Small intestine (tissue), 7 donors: Measurements from ENCODE around the gene ASB1. TPM values are rescaled to one million over a fixed set of nuclear protein-coding genes. Genes with fewer than 3 reads are reported as not detected.
A peak's percentile ranks its signal among the peaks of the same experiment; 100 is the strongest.

Experiments
- DNase-seq, 2 donors: peaks; one replicate each; pipeline versions ENCODE4 v3.0.0 to v3.0.0-alpha.2; 2013
- FAIRE-seq: peaks from 2 replicates; lab custom pipeline; 2012; peaks lifted over from hg19 to GRCh38; lab: Jason Lieb, UNC
- H3K27ac ChIP-seq, 3 donors: one replicate each; pipeline ENCODE4 v1.5.1; 2013; ENCODE audit warnings: low read length in 2 of 3, mild to moderate bottlenecking in 2 of 3, control low read depth in 1 of 3, inconsistent platforms in 1 of 3, low read depth in 1 of 3, moderate library complexity in 1 of 3
- H3K27me3 ChIP-seq, 3 donors: one replicate each; pipeline ENCODE4 v1.6.1; 2013; ENCODE audit warnings: low read length in 3 of 3, inconsistent platforms in 1 of 3; ENCODE audit not compliant: control insufficient read depth in 3 of 3, insufficient read depth in 3 of 3
- H3K36me3 ChIP-seq, 3 donors: one replicate each; pipeline ENCODE4 v1.6.1; 2013; ENCODE audit warnings: low read length in 3 of 3, inconsistent platforms in 1 of 3, low read depth in 1 of 3, mild to moderate bottlenecking in 1 of 3, moderate library complexity in 1 of 3; ENCODE audit not compliant: control insufficient read depth in 3 of 3, insufficient read depth in 2 of 3
- H3K4me1 ChIP-seq, 3 donors: one replicate each; pipeline ENCODE4 v1.6.1; 2013; ENCODE audit warnings: low read length in 2 of 3, inconsistent platforms in 1 of 3, low read depth in 1 of 3, mild to moderate bottlenecking in 1 of 3, moderate library complexity in 1 of 3; ENCODE audit not compliant: control insufficient read depth in 3 of 3, insufficient read depth in 2 of 3
- H3K4me3 ChIP-seq, 3 donors: one replicate each; pipeline ENCODE4 v1.5.1; 2013; ENCODE audit warnings: low read length in 3 of 3, control low read depth in 1 of 3, inconsistent platforms in 1 of 3, low read depth in 1 of 3, mild to moderate bottlenecking in 1 of 3, moderate library complexity in 1 of 3
- H3K9me3 ChIP-seq, 2 donors: one replicate each; pipeline ENCODE4 v1.6.1; 2013; ENCODE audit warnings: low read depth in 1 of 2, low read length in 1 of 2; ENCODE audit not compliant: control insufficient read depth in 2 of 2, insufficient read depth in 1 of 2
- WGBS, 3 donors: extraction: QIAGEN DNeasy Blood & Tissue Kit; methylation state at CpG; one replicate each; pipeline ENCODE4 v1.1.7; 2013; 5-methylcytosine and 5-hydroxymethylcytosine counted together
- polyA plus RNA-seq, 4 donors: library from polyadenylated mRNA; stranded (reverse) in 3 of 4; unstranded in 1 of 4; fragments of 200-250 nt in 3 of 4; fragments of 120-200 nt in 1 of 4; gene quantifications; one replicate each; pipeline versions ENCODE4 v1.2.1 to v1.2.3, GENCODE V29; 2013
- donor health status: healthy with polysubstance abuse.
- donor health status: control.
- donor health status: control.
- donor health status: Bipolar disorder and iron deficiency.
- donor health status: healthy.

The ASB1 gene
- polyA plus RNA-seq, 4 donors, result 11.2 to 20.3 (median 15.2) TPM

- Histone ChIP-seq H3K27me3 (no peaks in the 10 kb centered on the region), H3K4me3 (no peak overlapping the region), H3K27ac (no peak overlapping the region), H3K4me1 (peaks cover 0 to 2% (median 0%) of the 10 kb centered on the region in 3 donors), H3K36me3 (no peaks in the 10 kb centered on the region), H3K9me3 (no peaks in the 10 kb centered on the region)
- FAIRE-seq (no peak), DNase-seq (no peak)
Observed at GRCh38 chr2:238489896-238490295, 63.2 kb downstream of the ASB1 start.

- peaks cover 0 to 2% (median 0%) of the 10 kb centered on the region in 3 donors for H3K4me1 ChIP-seq
- 63 to 74% (median 69%) methylated on average over 5 of the region's 5 CpGs for whole genome bisulfite sequencing, 3 donors
- DNase-seq, result no peak
- H3K4me3 ChIP-seq, result no peak overlapping the region
- no peaks in the 10 kb centered on the region for H3K36me3 ChIP-seq
- FAIRE-seq, result no peak
- no peaks in the 10 kb centered on the region for H3K9me3 ChIP-seq
- no peaks in the 10 kb centered on the region for H3K27me3 ChIP-seq
- H3K27ac ChIP-seq, result no peak overlapping the region
Observed at GRCh38 chr2:238492840-238493239, 66.1 kb downstream of the ASB1 start.

GRCh38 chr2:238493411-238493810 lies 66.7 kb downstream of the ASB1 start:
- Histone ChIP-seq H3K27ac (no peak overlapping the region), H3K27me3 (no peaks in the 10 kb centered on the region), H3K4me3 (no peak overlapping the region), H3K36me3 (no peaks in the 10 kb centered on the region), H3K9me3 (no peaks in the 10 kb centered on the region), H3K4me1 (peaks cover 0 to 2% (median 0%) of the 10 kb centered on the region in 3 donors)
- WGBS, 3 donors, result 74 to 85% (median 84%) methylated on average over 5 of the region's 5 CpGs
- FAIRE-seq, result no peak
- DNase-seq, result no peak

GRCh38 chr2:238493880-238494572 lies 67.3 kb downstream of the ASB1 start:
- Histone ChIP-seq H3K4me3 (no peak overlapping the region), H3K27me3 (no peaks in the 10 kb centered on the region), H3K36me3 (no peaks in the 10 kb centered on the region), H3K4me1 (peaks cover 0 to 2% (median 0%) of the 10 kb centered on the region in 3 donors), H3K27ac (no peak overlapping the region), H3K9me3 (no peaks in the 10 kb centered on the region)
- DNase-seq, result peak; percentile 60 to 73
- WGBS, 3 donors, result 38 to 51% (median 47%) methylated on average over 18 of the region's 18 CpGs
- no peak for FAIRE-seq

GRCh38 chr2:238494573-238494961 lies 67.8 kb downstream of the ASB1 start:
- Histone ChIP-seq H3K27me3 (no peaks in the 10 kb centered on the region), H3K4me3 (no peak overlapping the region), H3K4me1 (peaks cover 0 to 2% (median 0%) of the 10 kb centered on the region in 3 donors), H3K36me3 (no peaks in the 10 kb centered on the region), H3K27ac (no peak overlapping the region), H3K9me3 (no peaks in the 10 kb centered on the region)
- no peak for FAIRE-seq
- WGBS, 3 donors, result 60 to 79% (median 72%) methylated on average over 16 of the region's 16 CpGs
- DNase-seq, result no peak

GRCh38 chr2:238495422-238495821 lies 68.7 kb downstream of the ASB1 start:
- Histone ChIP-seq H3K9me3 (no peaks in the 10 kb centered on the region), H3K4me1 (peaks cover 0 to 2% (median 0%) of the 10 kb centered on the region in 3 donors), H3K36me3 (no peaks in the 10 kb centered on the region), H3K4me3 (no peak overlapping the region), H3K27ac (no peak overlapping the region), H3K27me3 (no peaks in the 10 kb centered on the region)
- WGBS, 3 donors, result 90 to 92% (median 90%) methylated on average over 10 of the region's 10 CpGs
- FAIRE-seq (no peak), DNase-seq (no peak)

- Histone ChIP-seq H3K9me3 (no peaks in the 10 kb centered on the region), H3K4me3 (no peak overlapping the region), H3K36me3 (no peaks in the 10 kb centered on the region), H3K27ac (no peak overlapping the region), H3K27me3 (no peaks in the 10 kb centered on the region), H3K4me1 (peaks cover 0 to 2% (median 0%) of the 10 kb centered on the region in 3 donors)
- DNase-seq (no peak), FAIRE-seq (no peak)
- 87 to 89% (median 89%) methylated on average over 22 to 23 of the region's 23 CpGs for WGBS, 3 donors
Observed at GRCh38 chr2:238496756-238497609, 70.3 kb downstream of the ASB1 start.

- DNase-seq (no peak), FAIRE-seq (no peak)
- Histone ChIP-seq H3K27ac (no peak overlapping the region), H3K27me3 (no peaks in the 10 kb centered on the region), H3K9me3 (no peaks in the 10 kb centered on the region), H3K4me1 (peaks cover 0 to 2% (median 0%) of the 10 kb centered on the region in 3 donors), H3K36me3 (no peaks in the 10 kb centered on the region), H3K4me3 (no peak overlapping the region)
- 86 to 91% (median 90%) methylated on average over 7 of the region's 7 CpGs for WGBS, 3 donors
Observed at GRCh38 chr2:238497610-238498005, 70.9 kb downstream of the ASB1 start.
